ENCODE measurements around the gene TRMT5. TPM values are rescaled to one million over a fixed set of nuclear protein-coding genes. Genes with fewer than 3 reads are reported as not detected.

TRMT5 gene
- total and polyA plus RNA-seq, 9 of the 15 experiments (the other 6 are each of a cell fraction or from before 2014, with no cell fraction given), result 8.4 to 20.0 (median 15.1) TPM

DNA sequence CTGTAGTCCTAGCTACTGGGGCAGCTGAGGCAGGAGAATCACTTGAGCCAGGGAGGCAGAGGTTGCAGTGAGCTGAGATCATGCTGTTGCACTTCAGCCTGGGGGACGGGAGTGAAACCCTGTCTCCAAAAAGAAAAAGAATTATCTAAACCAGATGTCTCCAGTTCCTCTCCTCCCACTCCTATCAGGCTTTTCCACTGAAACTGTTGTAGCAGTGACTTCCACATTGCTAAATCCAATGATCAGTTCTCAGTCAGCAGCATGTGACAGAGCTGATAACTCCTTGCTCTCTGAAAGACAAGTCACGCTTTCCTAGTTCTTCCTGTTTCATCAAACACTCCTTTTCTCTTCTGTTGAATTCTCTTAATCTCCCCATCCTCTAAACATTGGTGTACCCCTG is 8.7 kb upstream of the TRMT5 start (continued):
- TF ChIP-seq, protein P1, sequence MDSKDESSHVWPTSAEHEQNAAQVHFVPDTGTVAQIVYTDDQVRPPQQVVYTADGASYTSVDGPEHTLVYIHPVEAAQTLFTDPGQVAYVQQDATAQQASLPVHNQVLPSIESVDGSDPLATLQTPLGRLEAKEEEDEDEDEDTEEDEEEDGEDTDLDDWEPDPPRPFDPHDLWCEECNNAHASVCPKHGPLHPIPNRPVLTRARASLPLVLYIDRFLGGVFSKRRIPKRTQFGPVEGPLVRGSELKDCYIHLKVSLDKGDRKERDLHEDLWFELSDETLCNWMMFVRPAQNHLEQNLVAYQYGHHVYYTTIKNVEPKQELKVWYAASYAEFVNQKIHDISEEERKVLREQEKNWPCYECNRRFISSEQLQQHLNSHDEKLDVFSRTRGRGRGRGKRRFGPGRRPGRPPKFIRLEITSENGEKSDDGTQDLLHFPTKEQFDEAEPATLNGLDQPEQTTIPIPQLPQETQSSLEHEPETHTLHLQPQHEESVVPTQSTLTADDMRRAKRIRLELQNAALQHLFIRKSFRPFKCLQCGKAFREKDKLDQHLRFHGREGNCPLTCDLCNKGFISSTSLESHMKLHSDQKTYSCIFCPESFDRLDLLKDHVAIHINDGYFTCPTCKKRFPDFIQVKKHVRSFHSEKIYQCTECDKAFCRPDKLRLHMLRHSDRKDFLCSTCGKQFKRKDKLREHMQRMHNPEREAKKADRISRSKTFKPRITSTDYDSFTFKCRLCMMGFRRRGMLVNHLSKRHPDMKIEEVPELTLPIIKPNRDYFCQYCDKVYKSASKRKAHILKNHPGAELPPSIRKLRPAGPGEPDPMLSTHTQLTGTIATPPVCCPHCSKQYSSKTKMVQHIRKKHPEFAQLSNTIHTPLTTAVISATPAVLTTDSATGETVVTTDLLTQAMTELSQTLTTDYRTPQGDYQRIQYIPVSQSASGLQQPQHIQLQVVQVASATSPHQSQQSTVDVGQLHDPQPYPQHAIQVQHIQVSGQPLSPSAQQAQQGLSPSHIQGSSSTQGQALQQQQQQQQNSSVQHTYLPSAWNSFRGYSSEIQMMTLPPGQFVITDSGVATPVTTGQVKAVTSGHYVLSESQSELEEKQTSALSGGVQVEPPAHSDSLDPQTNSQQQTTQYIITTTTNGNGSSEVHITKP (IDR thresholded peaks at IDR 0.05; ENCODE audit: partially characterized antibody), result peak; percentile 17
- TF ChIP-seq BHLHE40 (IDR thresholded peaks at IDR 0.05; ENCODE audit: low read length) (peak; percentile 91), TOE1 (IDR thresholded peaks at IDR 0.05; ENCODE audit: borderline replicate concordance) (peak; percentile 73), TOE1 (CRISPR knock-in tag; IDR thresholded peaks at IDR 0.05; ENCODE audit: borderline replicate concordance, low read depth) (no peak), THRAP3 (IDR thresholded peaks at IDR 0.05; ENCODE audit: borderline replicate concordance) (no peak), ZNF316 (IDR thresholded peaks at IDR 0.05) (0 out of 2 replicates have a peak, but pooled peaks have one; percentile 14), NCOA1 (IDR thresholded peaks at IDR 0.05; ENCODE audit: low read depth) (peak; percentile 77; the same call in 1 of the 2 replicates), SIRT6 (IDR thresholded peaks at IDR 0.05; ENCODE audit: low read depth, low read length) (no peak), RCOR1 (IDR thresholded peaks at IDR 0.05; ENCODE audit: borderline replicate concordance in 1 of 2, low read depth in 2 of 2, low read length in 2 of 2) (peak; percentile 88 to 90), MED1 (CRISPR knock-in tag; IDR thresholded peaks at IDR 0.05; ENCODE audit: borderline replicate concordance) (no peak), RFX5 (IDR thresholded peaks at IDR 0.05; ENCODE audit: low read depth, low read length) (no peak), EP400 (IDR thresholded peaks at IDR 0.05) (peak; percentile 61), TAL1 (IDR thresholded peaks at IDR 0.05) (peak; percentile 92), NFE2 (IDR thresholded peaks at IDR 0.05; ENCODE audit: low read depth) (peak; percentile 44; the same call in 1 of the 2 replicates), ZNF253 (CRISPR knock-in tag; conservative IDR thresholded peaks at IDR 0.05) (no peak), ZC3H4 (CRISPR knock-in tag; IDR thresholded peaks at IDR 0.05; ENCODE audit: borderline replicate concordance) (no peak)
- TF ChIP-seq, protein P2, sequence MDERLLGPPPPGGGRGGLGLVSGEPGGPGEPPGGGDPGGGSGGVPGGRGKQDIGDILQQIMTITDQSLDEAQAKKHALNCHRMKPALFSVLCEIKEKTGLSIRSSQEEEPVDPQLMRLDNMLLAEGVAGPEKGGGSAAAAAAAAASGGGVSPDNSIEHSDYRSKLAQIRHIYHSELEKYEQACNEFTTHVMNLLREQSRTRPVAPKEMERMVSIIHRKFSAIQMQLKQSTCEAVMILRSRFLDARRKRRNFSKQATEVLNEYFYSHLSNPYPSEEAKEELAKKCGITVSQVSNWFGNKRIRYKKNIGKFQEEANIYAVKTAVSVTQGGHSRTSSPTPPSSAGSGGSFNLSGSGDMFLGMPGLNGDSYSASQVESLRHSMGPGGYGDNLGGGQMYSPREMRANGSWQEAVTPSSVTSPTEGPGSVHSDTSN (CRISPR knock-in tag; IDR thresholded peaks at IDR 0.05; ENCODE audit: low read depth), result no peak
- TF ChIP-seq, protein P2 (tag; conservative IDR thresholded peaks at IDR 0.05; ENCODE audit: low read depth), result peak; percentile 40
- TF ChIP-seq, protein P3, sequence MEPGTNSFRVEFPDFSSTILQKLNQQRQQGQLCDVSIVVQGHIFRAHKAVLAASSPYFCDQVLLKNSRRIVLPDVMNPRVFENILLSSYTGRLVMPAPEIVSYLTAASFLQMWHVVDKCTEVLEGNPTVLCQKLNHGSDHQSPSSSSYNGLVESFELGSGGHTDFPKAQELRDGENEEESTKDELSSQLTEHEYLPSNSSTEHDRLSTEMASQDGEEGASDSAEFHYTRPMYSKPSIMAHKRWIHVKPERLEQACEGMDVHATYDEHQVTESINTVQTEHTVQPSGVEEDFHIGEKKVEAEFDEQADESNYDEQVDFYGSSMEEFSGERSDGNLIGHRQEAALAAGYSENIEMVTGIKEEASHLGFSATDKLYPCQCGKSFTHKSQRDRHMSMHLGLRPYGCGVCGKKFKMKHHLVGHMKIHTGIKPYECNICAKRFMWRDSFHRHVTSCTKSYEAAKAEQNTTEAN (CRISPR knock-in tag; IDR thresholded peaks at IDR 0.05), result no peak
- TF ChIP-seq, protein P4, sequence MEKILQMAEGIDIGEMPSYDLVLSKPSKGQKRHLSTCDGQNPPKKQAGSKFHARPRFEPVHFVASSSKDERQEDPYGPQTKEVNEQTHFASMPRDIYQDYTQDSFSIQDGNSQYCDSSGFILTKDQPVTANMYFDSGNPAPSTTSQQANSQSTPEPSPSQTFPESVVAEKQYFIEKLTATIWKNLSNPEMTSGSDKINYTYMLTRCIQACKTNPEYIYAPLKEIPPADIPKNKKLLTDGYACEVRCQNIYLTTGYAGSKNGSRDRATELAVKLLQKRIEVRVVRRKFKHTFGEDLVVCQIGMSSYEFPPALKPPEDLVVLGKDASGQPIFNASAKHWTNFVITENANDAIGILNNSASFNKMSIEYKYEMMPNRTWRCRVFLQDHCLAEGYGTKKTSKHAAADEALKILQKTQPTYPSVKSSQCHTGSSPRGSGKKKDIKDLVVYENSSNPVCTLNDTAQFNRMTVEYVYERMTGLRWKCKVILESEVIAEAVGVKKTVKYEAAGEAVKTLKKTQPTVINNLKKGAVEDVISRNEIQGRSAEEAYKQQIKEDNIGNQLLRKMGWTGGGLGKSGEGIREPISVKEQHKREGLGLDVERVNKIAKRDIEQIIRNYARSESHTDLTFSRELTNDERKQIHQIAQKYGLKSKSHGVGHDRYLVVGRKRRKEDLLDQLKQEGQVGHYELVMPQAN (IDR thresholded peaks at IDR 0.05; ENCODE audit: borderline replicate concordance), result 0 out of 2 replicates have a peak, but pooled peaks have one; percentile 34
